Endodermal cell (in vitro differentiated cells): ENCODE data around the gene SPATA4. TPM values are rescaled to one million over a fixed set of nuclear protein-coding genes. Genes with fewer than 3 reads are reported as not detected.

ENCODE experiments used
- DNase-seq: peaks from one replicate; pipeline ENCODE4 v3.0.0-alpha.2; 2017
- H3K27ac ChIP-seq: 2 replicates; pipeline ENCODE4 v1.5.1; 2013; ENCODE audit warnings: mild to moderate bottlenecking, low read depth, low read length, moderate library complexity
- H3K27me3 ChIP-seq: 2 replicates; pipeline ENCODE4 v1.6.1; 2013; ENCODE audit warnings: mild to moderate bottlenecking, low read length, moderate library complexity; ENCODE audit not compliant: insufficient read depth, control insufficient read depth, poor library complexity, severe bottlenecking
- H3K36me3 ChIP-seq: 2 replicates; pipeline ENCODE4 v1.7.0; 2013; ENCODE audit warnings: mild to moderate bottlenecking, low read length, moderate library complexity; ENCODE audit not compliant: control insufficient read depth, insufficient read depth
- H3K4me1 ChIP-seq: one replicate; pipeline ENCODE4 v1.7.0; 2013; ENCODE audit warnings: low read length; ENCODE audit not compliant: control insufficient read depth, insufficient read depth
- H3K4me3 ChIP-seq: 2 replicates; pipeline ENCODE4 v1.5.1; 2013; ENCODE audit warnings: mild to moderate bottlenecking, low read length, moderate library complexity
- H3K9ac ChIP-seq: 2 replicates; pipeline ENCODE4 v1.6.1; 2013; ENCODE audit warnings: mild to moderate bottlenecking, low read length, moderate library complexity; ENCODE audit not compliant: poor library complexity, severe bottlenecking; ENCODE audit errors: extremely low read depth
- H3K9me3 ChIP-seq: 2 replicates; pipeline ENCODE4 v1.6.1; 2013; ENCODE audit warnings: mild to moderate bottlenecking, low read length, moderate library complexity; ENCODE audit not compliant: control insufficient read depth
- H3K27ac Mint-ChIP-seq: 2 replicates; pipeline ENCODE4 v1.8.0; 2020; ENCODE audit warnings: mixed read lengths
- H3K27me3 Mint-ChIP-seq: 2 replicates; pipeline ENCODE4 v1.8.0; 2021; ENCODE audit warnings: mild to moderate bottlenecking, mixed read lengths; ENCODE audit not compliant: insufficient read depth
- H3K36me3 Mint-ChIP-seq: 2 replicates; pipeline ENCODE4 v1.8.0; 2020; ENCODE audit warnings: low read depth, mixed read lengths
- H3K4me1 Mint-ChIP-seq: 2 replicates; pipeline ENCODE4 v1.8.0; 2020; ENCODE audit warnings: mixed read lengths
- H3K4me3 Mint-ChIP-seq: 2 replicates; pipeline ENCODE4 v1.8.0; 2020; ENCODE audit warnings: mild to moderate bottlenecking, moderate library complexity, mixed read lengths
- H3K9me3 Mint-ChIP-seq: 2 replicates; pipeline ENCODE4 v1.8.0; 2020; ENCODE audit warnings: mild to moderate bottlenecking, mixed read lengths
- CTCF ChIP-seq: fragments of 200-600 bp; sonication (generic); conservative IDR thresholded peaks from 2 replicates; pipeline ENCODE4 v1.5.0; 2021; ENCODE audit warnings: antibody characterized with exemption, mild to moderate bottlenecking
- WGBS, 2 experiments: methylation state at CpG; one replicate each; pipeline versions ENCODE4 v1.1.5 to v1.1.7; 2013; ENCODE audit warnings: missing lambda C conversion rate in 2 of 2, mixed read lengths in 1 of 2; ENCODE audit not compliant: insufficient coverage in 1 of 2, insufficient read length in 1 of 2; 5-methylcytosine and 5-hydroxymethylcytosine counted together
- total RNA-seq, 2 donors: library from RNA; stranded (reverse); fragmentation: NEBNext Ultra II Directional in 1 of 2; extraction: Animal tissue kit (Norgen Biotek cat#: 25700) in 1 of 2; gene quantifications; 2 replicates in 1 of 2; 3 replicates in 1 of 2; pipeline ENCODE4 v1.2.1, GENCODE V29; 2021

SPATA4 gene
- total RNA-seq, 2 donors from 2014 or later = not detected

- 89 to 93% methylated on average over 8 to 10 of the region's 11 CpGs for WGBS, 2 experiments
- H3K4me3 Mint-ChIP-seq = no peak overlapping the region
- H3K27ac Mint-ChIP-seq = no peak overlapping the region
- H3K27ac ChIP-seq = no peak overlapping the region
- H3K4me1 Mint-ChIP-seq = peaks cover 16% of the 10 kb centered on the region
- H3K4me1 ChIP-seq = no peaks in the 10 kb centered on the region
- no peaks in the 10 kb centered on the region for H3K36me3 ChIP-seq
- no peak for TF ChIP-seq CTCF
- no peaks in the 10 kb centered on the region for H3K36me3 Mint-ChIP-seq
- H3K4me3 ChIP-seq = no peak overlapping the region
- H3K9me3 Mint-ChIP-seq = no peaks in the 10 kb centered on the region
- no peak overlapping the region for H3K9ac ChIP-seq
- no peaks in the 10 kb centered on the region for H3K27me3 Mint-ChIP-seq
- no peak for DNase-seq
- H3K9me3 ChIP-seq = no peaks in the 10 kb centered on the region
- no peaks in the 10 kb centered on the region for H3K27me3 ChIP-seq
Observed at GRCh38 chr4:176189891-176190795, 5.2 kb downstream of the SPATA4 start.

GRCh38 chr4:176188654-176189053, 6.7 kb downstream of the SPATA4 start:
- H3K4me3 ChIP-seq = no peak overlapping the region
- Mint-ChIP-seq H3K9me3 (no peaks in the 10 kb centered on the region), H3K4me1 (peaks cover 10% of the 10 kb centered on the region), H3K4me3 (no peak overlapping the region), H3K27me3 (no peaks in the 10 kb centered on the region), H3K27ac (no peak overlapping the region), H3K36me3 (no peaks in the 10 kb centered on the region)
- no peak for DNase-seq
- TF ChIP-seq CTCF = no peak
- H3K27me3 ChIP-seq = no peaks in the 10 kb centered on the region
- H3K4me1 ChIP-seq = no peaks in the 10 kb centered on the region
- H3K27ac ChIP-seq = no peak overlapping the region
- H3K9me3 ChIP-seq = no peaks in the 10 kb centered on the region
- no peak overlapping the region for H3K9ac ChIP-seq
- no peaks in the 10 kb centered on the region for H3K36me3 ChIP-seq

- no peak for TF ChIP-seq CTCF
Observed at GRCh38 chr4:176187624-176188023, 7.8 kb downstream of the SPATA4 start.

More at GRCh38 chr4:176187624-176188023, 7.8 kb downstream of the SPATA4 start:
- no peaks in the 10 kb centered on the region for H3K27me3 Mint-ChIP-seq
- no peak for DNase-seq
- no peaks in the 10 kb centered on the region for H3K9me3 Mint-ChIP-seq
- no peaks in the 10 kb centered on the region for H3K36me3 ChIP-seq
- H3K9ac ChIP-seq = no peak overlapping the region
- H3K4me3 Mint-ChIP-seq = no peak overlapping the region
- no peaks in the 10 kb centered on the region for H3K27me3 ChIP-seq
- H3K9me3 ChIP-seq = no peaks in the 10 kb centered on the region
- no peaks in the 10 kb centered on the region for H3K36me3 Mint-ChIP-seq
- H3K27ac Mint-ChIP-seq = no peak overlapping the region
- H3K4me3 ChIP-seq = no peak overlapping the region
- no peak overlapping the region for H3K27ac ChIP-seq
- H3K4me1 ChIP-seq = no peaks in the 10 kb centered on the region
- peaks cover 8% of the 10 kb centered on the region for H3K4me1 Mint-ChIP-seq
- WGBS, 2 experiments = 71 to 91% methylated on average over 1 to 2 of the region's 2 CpGs
